Stimulated activated CD8-positive, alpha-beta memory T cell treated with anti-CD3 and anti-CD28 coated beads, Interleukin-15, amount 100 ng/mL, for 4 hours (primary cell): ENCODE data around the gene OR1F1.
A peak's percentile ranks its signal among the peaks of the same experiment; 100 is the strongest.
"Not testable (repeated sequence)": the region's sequence is repeated elsewhere in the genome, so short reads cannot be mapped to it uniquely, and the experiment has no call there.

Experiments
- DNase-seq, 2 donors: peaks; one replicate each; pipeline ENCODE4 v3.0.0-alpha.2; 2020; ENCODE audit warnings: low read depth in 2 of 2

OR1F1 gene

DNA sequence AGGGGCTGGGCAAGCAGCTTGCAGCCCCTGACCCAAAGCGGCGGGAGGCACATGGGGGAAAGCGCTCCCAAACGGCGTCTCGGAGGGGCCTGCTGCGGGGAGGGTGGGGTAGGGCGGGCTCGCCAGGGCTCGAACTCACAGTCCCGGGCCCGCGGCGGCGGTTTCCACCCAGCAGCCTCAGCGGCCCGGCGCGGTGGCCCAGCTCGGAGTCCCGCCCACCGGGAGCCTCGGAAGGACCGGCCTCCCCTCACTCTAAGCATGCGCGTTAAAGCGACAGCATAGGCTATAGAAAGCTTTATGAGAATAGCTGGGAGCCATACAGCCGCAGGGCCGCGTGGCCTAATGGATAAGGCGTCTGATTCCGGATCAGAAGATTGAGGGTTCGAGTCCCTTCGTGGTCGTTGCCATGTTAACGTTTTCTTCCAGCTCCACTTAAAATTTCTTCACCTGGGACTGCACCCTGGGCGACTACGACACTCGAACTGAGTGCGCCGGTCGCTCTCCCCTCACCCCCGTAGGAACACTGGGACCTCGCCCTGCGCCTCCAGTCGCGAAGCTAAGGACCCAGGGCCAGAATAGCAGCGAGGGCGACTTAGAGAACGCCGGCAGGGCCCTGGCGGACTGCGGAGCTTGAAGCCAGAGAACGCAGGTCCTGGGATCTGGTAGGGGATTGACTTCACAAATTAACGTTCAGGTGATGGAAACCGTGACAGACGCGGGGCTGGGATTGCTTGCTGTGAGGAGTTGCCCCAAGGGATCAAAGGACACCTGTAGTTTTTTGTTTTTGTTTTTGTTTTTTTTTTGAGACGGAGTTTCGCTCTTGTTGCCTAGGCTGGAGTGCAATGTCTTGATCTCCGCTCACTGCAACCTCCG is 37.4 kb upstream of the OR1F1 start:
- DNase-seq, result peak; percentile 94 to 95

DNA sequence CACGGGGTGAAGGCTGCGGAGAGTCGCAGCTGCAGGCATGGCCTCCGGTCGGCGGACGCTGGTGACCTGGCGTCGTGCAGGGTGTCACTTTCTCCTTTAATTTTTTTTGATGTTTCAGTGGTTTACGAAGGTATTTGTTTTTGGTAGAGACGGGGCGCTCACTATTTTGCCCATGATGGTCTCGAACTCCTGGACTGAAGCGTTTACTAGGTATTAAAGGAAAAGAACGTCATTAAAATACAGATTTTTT is 36.1 kb upstream of the OR1F1 start:
- no peak for DNase-seq

DNA sequence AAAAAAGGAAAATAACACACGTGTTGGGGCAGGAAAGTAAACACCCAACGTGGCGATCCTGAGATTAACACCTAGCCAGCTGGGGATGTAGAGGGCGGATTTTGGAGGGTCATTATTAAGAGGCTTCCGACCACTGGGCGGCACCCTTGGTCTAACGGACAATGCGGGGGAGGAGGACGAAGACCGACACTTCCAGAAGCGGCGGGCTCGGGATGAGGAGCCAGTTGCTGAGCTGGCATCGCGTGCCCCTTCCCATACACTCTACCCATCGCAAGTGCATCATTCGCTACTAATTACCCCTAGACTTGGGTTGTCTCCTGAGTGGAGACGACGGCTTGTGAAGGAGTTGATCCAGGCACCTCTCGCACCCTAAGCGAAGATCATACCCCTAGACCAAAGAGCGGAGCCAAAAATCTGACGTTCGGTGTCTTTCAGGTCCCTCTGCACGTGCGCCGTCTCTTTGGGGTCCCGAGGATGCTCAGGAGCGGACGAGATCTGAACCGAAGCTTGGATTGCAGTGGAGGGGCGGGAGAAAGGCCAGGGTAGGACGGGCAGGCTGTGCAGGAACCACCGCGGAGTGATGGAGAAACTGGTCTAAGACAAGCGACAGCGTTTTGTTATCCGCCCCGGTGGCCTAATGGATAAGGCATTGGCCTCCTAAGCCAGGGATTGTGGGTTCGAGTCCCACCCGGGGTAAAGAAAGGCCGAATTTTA is 35.6 kb upstream of the OR1F1 start:
- peak; percentile 63 to 73 for DNase-seq

DNA sequence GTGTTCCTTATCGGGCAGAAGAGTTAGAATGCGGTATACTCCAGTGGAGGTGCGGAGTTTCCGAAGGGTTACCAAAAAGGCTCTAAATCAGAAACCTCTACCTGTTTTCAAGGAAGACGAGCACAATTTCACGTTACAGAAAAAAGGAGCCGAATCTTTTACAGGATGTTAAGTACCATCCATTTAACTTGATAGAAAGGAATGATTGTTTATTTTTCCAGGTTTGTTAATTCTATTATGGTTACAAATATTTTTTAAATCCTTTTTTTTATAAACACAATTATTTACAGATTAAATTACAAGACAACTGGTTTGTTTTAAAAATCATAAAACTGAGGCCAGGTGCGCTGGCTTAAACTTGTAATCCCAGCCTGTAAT is 35.0 kb upstream of the OR1F1 start:
- DNase-seq, result no peak

DNA sequence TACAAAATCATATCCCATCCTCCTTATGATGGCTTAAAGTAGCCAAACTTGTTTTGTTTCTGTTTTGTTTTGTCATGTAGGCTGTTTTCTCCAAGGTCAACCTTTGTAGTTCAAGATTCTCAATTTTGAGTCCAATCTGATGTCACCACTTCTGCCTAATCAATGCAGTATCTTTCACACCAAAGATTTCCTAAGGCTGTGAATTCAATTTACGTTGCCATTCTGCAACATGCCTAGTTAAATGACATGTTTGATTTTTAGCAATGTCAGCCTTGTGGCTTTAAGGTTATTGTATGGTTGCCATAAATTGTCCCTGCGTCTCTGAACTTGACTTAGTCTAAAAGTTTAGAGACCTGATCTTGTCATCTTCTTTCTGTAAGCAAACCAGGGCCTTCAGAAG is 32.8 kb upstream of the OR1F1 start:
- DNase-seq, result no peak

DNA sequence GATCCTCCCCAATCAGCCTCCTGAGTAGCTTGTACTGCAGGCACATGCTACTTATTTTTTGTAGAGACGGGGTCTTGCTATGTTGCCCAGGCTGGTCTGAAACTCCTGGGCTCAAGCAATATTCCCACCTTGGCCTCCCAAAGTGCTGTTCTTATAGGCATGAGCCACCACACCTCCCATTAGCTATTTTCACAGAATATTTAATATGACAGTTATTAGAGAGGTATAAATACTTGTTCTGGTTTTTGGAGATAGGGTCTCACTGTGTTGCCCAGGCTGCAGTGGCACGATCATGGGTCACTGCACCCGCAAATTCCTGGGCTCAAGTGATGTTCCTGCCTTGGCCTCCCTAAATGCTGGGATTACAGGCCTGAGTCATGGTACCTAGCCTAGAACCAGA is 32.0 kb upstream of the OR1F1 start:
- no peak for DNase-seq

DNA sequence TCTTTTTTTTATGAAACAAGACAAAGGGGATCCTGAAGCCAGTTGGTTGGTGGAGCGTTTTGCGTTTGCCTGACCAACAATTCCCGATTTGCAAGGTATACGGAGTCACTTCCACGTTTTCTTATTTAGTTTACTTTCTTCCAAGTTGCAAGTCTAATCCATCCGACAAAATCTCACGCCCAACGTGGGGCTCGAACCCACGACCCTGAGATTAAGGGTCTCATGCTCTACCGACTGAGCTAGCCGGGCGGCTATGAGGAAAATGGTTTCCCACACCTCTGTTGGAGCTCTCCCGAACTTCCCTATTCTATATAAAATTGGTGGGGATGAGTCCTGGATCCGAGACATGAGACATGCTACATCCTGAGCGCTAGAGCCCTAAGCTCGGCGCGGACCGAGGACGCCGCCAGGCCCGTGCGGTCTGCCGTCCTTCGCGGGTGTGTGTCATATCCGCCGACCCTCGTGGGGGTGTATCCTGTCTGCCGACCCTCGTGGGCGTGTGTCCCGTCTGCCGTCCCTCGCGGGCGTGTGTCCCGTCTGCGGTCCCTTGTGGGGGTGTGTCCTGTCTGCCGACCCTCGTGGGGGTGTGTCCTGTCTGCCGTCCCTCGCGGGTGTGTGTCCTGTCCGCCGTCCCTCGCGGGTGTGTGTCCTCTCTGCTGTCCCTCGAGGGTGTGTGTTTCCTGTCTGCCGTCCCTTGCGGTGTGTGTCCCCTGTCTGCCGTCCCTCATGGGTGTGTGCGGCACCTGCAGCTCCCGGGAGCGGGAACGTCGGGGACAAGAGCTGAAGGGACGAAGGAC is 30.6 kb upstream of the OR1F1 start:
- peak in 1 of 2 donors; percentile 48 for DNase-seq

DNA sequence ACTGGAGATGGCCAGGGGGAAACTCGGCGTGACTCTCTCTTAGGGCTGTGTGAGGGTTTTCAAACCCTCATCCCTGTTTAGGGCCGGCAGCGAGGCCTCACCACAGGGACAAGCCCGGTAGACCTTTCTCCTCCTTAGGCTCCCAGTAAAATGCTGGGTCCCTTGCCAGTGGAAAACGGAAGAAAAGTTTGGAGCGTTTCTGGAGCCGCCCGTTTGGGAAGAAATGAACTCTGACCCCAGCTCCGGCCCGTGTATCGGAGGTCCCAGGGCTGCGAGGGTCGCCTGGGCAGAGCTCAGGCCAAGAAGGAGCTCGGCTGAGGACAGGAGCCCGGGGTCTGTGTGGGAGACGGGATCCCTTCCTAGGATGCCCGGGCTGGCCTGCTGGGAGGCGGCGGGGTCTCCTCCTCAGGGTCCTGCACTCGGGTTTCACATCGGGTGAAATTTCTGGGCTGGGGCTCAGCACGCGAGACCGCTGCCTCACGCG is 29.9 kb upstream of the OR1F1 start:
- DNase-seq, result no peak

DNA sequence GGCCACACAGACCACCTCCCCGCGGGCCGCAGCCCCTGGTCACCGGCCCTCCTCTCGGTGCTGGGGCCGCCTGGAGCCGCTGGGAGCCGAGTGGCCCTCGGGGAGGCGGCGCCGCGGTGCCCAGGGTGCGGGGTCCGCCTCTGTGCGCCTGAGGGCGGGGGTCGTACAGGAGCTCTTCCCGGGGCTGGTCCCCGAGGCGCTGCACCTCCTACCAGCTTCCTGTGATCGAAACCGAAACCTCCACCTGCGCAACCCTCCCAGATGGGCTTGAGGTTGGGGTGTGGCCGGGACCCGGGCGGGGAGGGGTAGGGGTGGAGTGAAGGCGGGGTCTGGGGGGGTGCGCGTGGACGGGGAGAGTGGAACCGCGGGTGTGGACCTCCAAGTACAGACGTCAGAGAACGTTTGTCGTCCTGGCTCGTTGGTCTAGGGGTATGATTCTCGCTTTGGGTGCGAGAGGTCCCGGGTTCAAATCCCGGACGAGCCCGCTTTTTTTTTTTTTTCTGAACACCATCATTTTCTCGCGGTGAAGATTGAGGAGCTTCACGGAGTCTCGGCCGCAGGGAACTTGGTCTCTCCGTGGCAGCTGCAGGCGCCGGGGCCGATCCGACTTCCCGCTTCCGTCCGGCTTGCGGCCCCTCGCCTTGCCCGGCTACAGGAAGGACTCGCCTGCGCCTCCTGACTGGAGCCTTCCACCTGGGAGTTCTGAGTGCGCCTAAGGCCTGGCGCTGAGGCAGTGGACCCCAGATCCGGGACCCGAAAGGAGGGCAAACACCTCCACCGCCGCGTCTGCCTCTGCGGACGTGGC is 29.3 kb upstream of the OR1F1 start:
- peak; percentile 83 to 87 for DNase-seq

DNA sequence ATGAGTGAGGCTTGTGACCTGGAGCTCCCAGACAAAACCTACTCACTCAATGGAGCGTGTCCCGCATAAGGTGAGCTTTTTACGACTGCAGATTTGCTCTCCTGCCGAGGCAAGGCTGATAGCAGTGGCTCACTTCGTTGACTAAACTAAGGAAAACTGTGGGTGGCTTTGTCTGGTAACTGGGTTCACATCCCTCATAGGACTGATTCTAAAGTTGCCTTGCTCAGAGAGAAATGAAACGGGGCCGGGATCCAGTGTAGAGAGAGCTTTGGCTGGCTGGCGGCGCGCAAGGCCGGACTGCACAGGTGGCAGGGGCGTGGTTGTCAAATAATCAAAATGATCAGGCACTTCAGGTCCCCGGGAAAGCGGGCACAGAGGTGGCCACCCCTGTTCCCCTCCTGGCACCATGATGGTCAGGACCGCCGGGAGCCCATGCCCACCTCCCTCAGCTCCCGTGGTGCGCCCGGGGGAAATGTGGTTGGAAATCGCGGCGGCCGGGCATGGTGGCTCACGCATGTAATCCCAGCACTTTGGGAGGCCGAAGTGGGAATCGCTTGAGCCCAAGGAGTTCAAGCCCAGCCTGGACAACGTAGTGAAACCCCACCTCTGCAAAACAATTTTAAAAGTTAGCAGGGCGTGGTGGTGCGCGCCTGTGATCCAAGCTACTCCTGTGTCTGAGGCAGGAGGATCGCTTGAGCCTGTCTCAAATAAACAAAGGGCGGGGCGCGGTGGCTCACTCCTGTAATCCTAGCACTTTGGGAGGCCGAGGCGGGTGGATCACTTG is 26.6 kb upstream of the OR1F1 start:
- no peak for DNase-seq

DNA sequence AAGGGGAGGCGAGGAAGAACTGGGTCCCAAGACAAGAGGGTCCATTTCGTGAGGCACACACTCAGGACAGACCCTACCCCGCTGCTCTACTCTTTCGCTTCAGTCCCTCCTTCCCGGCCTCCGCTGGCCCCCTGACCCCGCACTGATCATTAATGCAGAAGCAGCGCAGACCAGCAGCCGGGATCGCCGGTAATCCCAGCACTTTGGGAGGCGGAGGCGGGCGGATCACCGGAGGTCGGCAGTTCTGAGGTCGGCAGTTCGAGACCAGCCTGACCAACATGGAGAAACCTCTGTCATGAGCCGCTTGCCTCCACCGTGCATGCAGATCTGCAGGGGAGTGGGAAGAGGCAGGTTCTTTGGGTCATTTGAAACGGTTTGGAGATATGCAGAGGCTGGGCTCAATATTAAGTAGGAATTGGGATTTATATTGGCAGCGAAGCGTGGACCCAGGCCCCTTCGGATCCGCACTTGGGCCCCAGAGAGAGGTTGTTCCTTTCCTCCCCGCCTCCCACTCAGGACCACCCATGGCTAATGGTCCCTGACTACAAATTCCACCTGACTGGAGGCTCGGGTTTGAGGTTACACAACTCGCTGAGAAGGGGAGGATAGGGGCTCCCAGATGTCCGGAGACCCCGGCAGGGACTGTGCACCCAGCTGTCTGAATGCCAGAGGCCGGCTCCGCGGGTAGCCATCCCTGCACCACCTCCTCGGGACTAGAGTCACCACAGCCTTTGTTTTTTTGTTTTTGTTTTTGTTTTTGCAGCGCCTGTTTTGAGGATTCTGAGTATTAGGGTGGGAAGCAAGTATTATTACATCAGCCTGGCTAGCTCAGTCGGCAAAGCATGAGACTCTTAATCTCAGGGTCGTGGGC is 23.6 kb upstream of the OR1F1 start:
- DNase-seq, result no peak

DNA sequence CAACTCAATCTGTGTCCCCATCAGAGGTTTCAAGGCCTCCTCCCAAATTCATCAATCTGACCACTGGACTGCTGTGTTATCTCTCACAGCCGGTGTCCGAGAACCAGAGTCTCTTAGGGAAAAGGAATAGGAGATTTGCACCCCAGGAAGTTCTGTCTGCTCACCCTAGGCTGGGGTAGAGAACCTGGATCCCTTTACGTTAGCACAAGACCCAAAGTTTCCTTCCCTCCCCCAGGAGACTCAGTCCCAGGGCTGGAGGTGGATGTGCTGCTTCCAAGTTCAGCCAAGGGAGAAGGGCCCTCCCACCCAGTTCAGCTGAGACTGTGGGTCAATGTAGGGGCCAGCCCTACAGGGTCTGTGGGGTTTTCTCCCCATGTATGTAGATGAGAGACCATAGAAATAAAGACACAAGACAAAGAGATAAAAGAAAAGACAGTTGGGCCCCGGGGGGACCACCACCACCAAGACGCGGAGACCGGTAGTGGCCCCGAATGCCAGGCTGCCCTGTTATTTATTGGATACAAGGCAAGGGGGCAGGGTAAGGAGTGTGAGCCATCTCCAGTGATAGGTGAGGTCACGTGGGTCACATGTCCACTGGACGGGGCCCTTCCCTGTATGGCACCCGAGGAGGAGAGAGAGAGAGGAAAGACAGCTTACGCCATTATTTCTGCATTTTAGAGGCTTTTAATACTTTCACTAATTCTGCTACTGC is 22.7 kb upstream of the OR1F1 start:
- no peak for DNase-seq

DNA sequence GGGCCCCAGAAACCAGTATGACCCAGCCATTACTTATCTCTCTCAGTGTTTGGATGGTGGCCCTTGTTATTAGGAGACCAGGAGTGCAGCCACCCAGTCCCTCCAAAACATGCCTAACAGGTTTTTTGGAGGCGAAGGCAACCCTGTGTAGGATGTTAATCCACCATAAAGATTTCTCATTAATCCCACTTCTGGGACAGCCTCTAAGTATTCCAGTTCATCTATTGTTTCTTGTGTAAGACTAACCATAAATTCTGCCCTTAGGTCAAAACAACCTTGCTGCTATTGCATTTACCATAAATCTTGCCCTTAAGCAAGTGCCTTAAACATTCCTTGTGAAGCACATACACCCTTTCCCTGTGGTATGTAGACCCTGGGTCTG is 21.5 kb upstream of the OR1F1 start:
- DNase-seq, result no peak

DNA sequence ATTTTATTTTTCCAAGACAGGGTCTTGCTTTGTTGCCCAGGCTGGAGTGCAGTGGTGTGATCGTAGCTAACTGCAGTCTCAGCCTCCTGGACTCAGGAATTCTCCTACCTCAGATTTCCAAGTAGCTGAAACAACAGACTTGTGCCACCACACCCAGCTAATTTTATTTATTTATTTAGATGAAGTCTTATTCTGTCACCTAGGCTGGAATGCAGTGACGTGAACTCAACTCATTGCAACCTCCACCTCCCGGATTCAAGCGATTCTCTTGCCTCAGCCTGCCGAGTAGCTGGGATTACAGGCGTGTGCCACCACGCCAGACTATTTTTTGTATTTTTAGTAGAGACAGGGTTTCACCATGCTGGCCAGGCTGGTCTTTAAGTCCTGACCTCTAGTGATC is 19.3 kb upstream of the OR1F1 start:
- DNase-seq, result not testable (repeated sequence)

DNA sequence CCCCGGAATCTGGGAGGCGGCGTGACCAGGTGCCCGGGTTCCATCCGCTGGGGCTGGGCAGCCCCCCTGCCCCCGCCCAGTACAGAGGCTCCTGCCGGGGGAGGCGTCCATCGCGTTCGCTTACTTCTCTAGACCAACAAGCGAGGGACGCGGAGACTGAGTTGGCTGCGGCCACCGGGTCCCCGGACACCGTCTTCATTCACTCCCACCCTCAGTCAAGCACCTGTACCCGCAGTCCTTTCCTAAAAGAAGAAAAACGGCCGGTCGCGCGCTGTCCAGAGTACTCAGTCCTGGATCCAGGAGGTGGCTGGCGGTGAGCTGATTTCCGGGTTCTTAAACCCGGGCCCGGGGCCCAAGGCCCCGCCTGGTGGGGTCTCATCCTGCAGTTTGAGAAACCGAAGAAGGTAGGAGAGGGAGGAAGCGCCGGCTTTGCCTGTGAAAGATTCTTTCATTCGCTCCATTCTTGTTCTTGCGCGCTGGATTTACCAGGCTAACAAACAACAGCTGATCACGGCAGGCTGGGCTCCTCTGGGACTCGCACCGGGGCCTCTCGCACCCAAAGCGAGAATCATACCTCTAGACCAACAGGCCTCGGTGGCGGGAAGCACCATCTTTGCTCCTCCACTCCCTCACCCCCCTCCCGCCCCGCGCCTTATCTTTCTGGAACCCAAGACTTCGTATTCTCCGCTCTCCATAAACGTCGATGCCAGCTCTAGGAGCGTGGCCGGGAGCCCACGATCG is 17.4 kb upstream of the OR1F1 start:
- DNase-seq, result no peak

DNA sequence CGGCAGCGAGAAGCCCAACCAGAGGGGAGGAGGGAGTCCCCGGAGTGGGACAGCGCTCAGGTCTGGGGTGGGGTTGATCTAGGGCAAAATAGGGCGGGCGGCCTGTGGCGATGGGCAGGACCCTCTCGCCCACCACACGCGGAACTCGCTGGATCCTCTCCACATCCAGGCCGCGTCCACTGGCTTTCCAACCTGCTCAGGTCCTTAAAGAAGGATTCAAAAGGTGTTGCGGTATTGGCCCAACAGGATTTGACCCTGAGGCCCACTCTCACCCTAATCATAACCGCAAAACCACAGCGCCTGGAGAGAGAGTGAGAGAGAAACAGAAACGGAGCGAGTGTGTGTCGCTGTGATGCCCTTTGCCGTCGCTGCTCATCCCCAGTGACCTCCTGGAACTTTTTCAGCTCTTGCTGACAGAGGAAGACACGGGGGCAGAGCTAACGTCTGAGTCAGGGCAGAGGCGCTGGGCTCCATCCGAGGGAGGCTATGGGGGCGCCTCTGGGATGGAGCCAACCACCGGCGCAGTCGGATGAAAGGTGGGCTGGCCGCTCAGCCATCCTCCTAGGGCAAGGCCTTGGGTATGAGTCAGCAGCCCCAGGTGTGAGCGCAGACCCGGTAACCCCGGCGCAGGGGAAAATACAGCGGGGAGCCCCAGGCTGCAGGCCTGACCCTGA is 16.7 kb upstream of the OR1F1 start:
- peak; percentile 61 for DNase-seq

DNA sequence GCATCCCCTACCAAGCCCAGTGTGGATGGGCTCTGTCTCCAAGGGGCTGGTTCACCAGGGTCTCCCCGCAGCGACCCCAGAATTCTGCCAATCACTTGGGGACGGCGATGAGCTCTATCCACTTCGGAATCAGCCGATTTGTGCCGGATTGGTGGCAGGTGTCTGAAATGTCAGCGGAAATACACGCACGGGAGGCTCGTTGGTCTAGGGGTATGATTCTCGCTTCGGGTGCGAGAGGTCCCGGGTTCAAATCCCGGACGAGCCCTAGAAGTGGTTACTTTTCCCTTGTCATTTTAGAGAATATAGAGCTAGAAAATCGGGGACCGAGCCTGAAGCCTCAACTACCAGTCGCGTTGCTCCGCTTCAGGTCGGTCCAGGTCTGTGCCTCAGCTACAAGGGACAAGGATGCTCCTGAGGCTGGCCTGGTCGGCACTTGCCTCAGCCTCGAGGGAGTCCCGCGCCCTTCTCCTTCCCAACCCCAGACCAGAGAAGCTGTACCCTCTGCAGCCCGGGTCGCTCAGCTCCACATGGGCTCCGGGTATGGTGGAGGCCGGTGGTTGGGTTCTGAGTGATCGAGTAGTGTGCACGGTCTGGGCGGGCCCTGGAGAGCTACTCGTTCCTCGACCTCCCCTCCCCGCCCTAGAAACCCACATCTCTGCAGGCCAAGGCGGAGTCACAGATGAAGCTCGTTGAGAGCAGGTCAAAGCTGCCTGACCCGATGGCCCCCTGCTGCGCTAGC is 16.0 kb upstream of the OR1F1 start:
- DNase-seq, result no peak
